TTC549 (cell line): ENCODE measurements around the gene AP4B1.
"Not testable (repeated sequence)": the region's sequence is repeated elsewhere in the genome, so short reads cannot be mapped to it uniquely, and the experiment has no call there.

Source experiments
- FAIRE-seq: peaks from 2 replicates; lab custom pipeline; 2012; peaks lifted over from hg19 to GRCh38; lab: Jason Lieb, UNC

The AP4B1 gene

DNA sequence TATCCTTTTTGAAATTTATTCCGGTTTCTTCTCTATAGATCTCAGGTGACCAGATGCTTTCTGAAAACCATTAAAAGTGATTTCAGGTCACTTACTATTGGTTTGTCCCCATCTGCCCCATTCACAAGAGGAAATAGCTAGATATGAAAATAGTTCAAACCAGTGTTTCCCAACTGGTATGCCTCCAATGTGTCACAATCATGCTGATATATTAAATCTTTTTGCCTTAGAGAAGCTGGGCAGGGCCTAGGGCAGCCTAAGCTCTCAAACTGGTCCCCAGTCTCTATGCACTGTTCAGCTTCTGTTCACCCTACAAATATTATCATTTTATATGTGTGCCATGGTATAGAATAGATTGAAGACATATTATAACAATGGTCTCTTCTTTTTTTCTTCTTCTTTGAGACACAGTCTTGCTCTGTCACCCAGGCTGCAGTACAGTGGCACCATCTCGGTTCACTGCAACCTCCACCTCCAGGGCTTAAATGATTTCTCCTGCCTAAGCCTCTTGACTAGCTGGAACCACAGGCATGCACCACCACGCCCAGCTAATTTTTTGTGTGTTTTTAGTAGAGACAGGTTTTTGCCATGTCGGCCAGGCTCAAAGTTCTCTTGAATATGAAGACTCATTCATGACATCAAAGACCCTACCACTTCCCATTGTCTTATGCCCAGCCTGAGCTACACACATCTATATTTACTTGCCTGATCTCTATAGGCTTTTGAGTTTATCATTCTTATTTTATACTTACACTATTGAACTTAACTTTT lies 48.8 kb downstream of the AP4B1 start:
- FAIRE-seq, result no peak

DNA sequence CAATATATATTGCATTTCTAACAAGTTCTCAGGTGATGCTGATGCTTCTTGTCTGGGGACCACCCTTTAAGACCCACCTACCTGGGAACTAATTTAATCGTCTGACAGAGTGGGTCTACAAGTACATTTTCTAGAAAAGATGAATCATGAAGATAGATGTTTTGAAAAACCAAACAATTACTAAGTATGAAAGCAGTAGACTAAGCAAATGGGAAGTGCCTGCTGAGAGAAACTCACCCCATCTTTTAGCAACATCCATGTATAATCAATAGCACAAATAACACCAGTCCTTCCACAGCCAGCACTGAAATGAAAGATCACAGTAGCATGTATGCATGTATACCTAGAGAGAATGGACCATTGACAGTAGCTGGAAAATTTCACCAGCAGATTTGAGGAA lies 50.4 kb downstream of the AP4B1 start:
- FAIRE-seq, result no peak

DNA sequence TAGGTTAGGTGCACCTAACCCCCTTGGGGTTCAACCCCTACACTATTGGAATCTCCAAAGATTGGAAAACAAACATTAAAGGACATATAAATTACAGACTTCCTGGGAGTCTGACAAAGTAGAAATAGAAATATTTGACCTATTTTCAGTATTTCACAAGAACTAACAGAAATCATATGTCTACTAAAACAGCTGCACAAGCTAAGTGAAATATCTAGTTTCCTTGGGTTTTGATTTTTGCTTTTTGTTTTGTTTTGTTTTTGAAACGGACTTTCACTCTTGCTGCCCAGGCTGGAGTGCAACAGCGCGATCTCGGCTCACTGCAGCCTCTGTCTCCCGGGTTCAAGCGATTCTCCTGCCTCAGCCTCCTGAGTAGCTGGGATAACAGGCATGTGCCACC lies 51.9 kb downstream of the AP4B1 start:
- not testable (repeated sequence) for FAIRE-seq

DNA sequence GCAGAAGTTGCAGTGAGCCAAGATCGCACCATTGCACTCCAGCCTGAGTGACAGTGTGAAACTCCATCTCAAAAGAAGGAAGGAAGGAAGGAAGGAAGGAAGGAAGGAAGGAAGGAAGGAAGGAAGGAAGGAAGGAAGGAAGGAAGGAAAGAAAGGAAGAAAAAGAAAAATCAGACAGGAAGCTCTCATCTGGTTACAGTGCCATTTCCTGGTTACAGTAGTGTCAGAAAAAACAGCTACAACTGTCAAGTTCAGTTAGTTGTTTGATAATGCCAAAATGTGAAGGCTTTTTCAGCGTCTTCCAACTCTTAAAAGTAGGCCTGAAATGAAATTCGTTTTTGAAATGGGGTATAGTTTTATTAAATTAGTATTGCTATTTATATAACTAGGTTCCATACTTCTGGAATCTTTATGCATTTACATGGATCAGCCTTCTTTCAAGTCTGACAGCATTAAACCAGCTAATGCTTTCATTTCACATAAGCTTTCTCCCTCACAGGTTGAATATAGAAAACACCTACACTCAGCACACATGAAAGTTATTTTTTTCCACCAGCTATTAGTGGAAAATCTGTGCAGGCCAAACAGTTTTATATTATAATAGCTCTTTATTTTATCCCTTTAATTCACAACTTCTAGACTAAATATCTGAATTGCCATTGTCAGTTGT lies 54.3 kb downstream of the AP4B1 start:
- FAIRE-seq, result no peak

DNA sequence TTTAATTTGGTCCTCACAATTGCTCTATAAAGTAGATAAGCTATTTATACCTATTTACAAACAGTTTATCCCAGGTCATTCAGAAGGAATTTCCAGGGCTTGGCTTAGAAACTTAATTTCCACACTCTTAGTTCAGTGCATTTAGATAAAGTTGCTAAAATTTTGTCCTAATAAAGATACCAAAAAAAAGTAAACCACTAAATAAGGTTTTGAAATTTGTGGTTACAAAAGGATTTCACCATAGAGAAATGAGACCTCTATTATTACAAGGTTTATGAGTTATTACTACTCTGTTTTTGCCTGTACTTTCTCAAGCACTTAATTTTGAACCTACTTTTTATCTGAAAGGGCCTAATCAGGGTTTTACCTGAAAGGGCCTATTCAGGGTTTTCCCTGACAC lies 55.5 kb downstream of the AP4B1 start:
- FAIRE-seq, result no peak

DNA sequence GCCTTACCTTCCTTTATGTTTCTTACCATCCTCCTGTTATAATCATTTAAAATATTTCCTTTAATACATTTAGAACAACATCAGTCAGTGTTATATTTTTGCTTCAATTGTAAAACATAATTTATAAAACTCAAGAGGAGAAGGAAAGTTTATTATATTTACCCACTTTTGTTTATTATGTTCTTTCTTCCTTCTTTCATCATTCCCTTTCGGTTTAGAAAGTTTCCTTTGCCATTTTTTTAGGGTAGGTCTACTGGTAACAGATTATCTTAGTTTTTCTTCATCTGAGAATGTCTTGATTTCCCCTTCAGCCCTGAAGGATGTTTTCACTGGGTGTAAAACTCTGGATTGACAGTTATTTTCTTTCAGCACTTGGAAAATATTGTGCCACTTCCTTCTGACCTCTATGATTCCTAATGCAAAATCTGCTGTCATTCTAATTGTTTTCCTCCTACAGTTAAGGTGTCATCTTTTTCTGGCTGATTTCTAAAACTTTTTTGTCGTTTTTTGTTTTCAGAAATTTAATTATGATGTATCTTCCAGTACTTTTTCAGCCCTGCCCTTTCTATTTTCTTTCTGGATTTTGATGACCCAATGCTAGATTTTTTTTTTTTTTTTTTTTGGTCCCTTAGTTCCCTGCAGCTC lies 58.1 kb downstream of the AP4B1 start:
- no peak for FAIRE-seq
